KMS-11 (cell line): ENCODE data around the gene NNMT.

ENCODE experiments used
- H2AFZ ChIP-seq: fragments of 200-600 bp; sonication (generic); 2 replicates; pipeline ENCODE4 v1.6.1; 2016; ENCODE audit warnings: antibody characterized with exemption, mixed run types, low read depth
- H3K27ac ChIP-seq: fragments of 200-600 bp; sonication (generic); 2 replicates; pipeline ENCODE4 v1.6.1; 2016; ENCODE audit warnings: mild to moderate bottlenecking, mixed run types
- H3K27me3 ChIP-seq: fragments of 200-600 bp; sonication (generic); 2 replicates; pipeline ENCODE4 v1.6.1; 2017; ENCODE audit warnings: mild to moderate bottlenecking, low read depth, mixed run types, moderate library complexity; ENCODE audit not compliant: insufficient read depth
- H3K36me3 ChIP-seq: fragments of 200-600 bp; sonication (generic); 2 replicates; pipeline ENCODE4 v1.6.1; 2017; ENCODE audit warnings: mild to moderate bottlenecking, mixed run types; ENCODE audit not compliant: insufficient read depth
- H3K4me1 ChIP-seq: fragments of 200-600 bp; sonication (generic); 2 replicates; pipeline ENCODE4 v1.6.1; 2016; ENCODE audit warnings: mild to moderate bottlenecking, low read depth, mixed run types; ENCODE audit not compliant: poor library complexity, severe bottlenecking
- H3K4me2 ChIP-seq: fragments of 200-600 bp; sonication (generic); 2 replicates; pipeline ENCODE4 v1.7.0; 2016; ENCODE audit warnings: mild to moderate bottlenecking, mixed run types
- H3K4me3 ChIP-seq: fragments of 200-600 bp; sonication (generic); IDR thresholded peaks from 2 replicates; pipeline ENCODE4 v1.6.1; 2017; ENCODE audit warnings: low read depth, low read length, mixed read lengths; ENCODE audit not compliant: insufficient read depth
- H3K79me2 ChIP-seq: fragments of 200-600 bp; sonication (generic); 2 replicates; pipeline ENCODE4 v1.6.1; 2016; ENCODE audit warnings: low read depth, mixed run types; ENCODE audit not compliant: insufficient read depth
- H3K9ac ChIP-seq: fragments of 200-600 bp; sonication (generic); 2 replicates; pipeline ENCODE4 v1.6.1; 2016; ENCODE audit warnings: mild to moderate bottlenecking, mixed run types
- H4K20me1 ChIP-seq: fragments of 200-600 bp; sonication (generic); 2 replicates; pipeline ENCODE4 v1.6.1; 2016; ENCODE audit warnings: mild to moderate bottlenecking, mixed run types; ENCODE audit not compliant: insufficient read depth
- TF ChIP-seq, protein P1 (sequence below): fragments of 200-600 bp; sonication (generic); conservative IDR thresholded peaks from 2 replicates; pipeline ENCODE4 v1.6.1; 2017; ENCODE audit warnings: low read depth, mild to moderate bottlenecking, antibody characterized with exemption, low read length, moderate library complexity, mixed read lengths

Gene NNMT

DNA sequence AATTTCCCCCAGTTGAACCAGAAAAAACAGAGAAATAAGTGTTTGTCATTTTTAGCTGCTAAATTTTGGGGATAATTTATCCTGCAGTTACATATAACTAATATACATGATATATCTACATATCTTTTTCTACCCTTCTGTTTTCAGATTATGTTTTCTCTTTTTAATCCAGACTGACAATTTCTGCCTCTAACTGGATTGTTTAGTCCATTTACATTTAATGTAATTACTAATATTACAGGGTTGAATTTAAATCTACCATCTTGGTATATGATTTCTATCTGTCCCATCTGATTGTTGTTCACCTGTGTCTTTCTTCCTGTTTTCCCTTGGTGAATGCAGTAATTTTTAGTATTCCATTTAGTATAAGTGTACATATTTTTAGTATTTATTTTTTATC is 5.7 kb downstream of the NNMT start:
- Histone ChIP-seq H3K27me3 (no peaks in the 10 kb centered on the region), H3K79me2 (no peaks in the 10 kb centered on the region), H3K27ac (no peak overlapping the region), H4K20me1 (no peaks in the 10 kb centered on the region), H3K9ac (no peak overlapping the region), H3K4me1 (no peaks in the 10 kb centered on the region), H3K4me2 (no peak overlapping the region), H3K36me3 (no peaks in the 10 kb centered on the region), H3K4me3 (no peak overlapping the region), H2AFZ (no peak overlapping the region)
- TF ChIP-seq, protein P1, sequence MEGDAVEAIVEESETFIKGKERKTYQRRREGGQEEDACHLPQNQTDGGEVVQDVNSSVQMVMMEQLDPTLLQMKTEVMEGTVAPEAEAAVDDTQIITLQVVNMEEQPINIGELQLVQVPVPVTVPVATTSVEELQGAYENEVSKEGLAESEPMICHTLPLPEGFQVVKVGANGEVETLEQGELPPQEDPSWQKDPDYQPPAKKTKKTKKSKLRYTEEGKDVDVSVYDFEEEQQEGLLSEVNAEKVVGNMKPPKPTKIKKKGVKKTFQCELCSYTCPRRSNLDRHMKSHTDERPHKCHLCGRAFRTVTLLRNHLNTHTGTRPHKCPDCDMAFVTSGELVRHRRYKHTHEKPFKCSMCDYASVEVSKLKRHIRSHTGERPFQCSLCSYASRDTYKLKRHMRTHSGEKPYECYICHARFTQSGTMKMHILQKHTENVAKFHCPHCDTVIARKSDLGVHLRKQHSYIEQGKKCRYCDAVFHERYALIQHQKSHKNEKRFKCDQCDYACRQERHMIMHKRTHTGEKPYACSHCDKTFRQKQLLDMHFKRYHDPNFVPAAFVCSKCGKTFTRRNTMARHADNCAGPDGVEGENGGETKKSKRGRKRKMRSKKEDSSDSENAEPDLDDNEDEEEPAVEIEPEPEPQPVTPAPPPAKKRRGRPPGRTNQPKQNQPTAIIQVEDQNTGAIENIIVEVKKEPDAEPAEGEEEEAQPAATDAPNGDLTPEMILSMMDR: no peak

DNA sequence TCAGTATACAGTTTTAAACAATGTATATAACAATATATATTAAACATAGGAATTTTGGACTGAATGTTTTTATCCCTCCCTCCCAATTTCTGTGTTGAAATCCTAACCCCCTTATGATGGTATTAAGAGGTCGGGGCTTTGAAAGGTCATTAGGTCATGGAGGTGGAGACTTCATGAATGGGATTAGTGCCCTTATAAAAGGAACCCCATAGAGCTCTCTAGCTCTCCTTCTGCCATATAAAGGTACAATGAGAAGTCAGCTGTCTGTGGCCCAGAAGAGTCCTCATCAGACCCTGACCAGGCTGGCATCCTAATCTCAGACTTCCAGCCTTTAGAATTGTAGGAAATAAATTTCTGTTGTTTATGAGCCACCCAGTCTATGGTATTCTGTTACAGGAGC is 6.5 kb downstream of the NNMT start:
- no peaks in the 10 kb centered on the region for H3K4me1 ChIP-seq
- no peaks in the 10 kb centered on the region for H3K27me3 ChIP-seq
- H3K4me3 ChIP-seq: no peak overlapping the region
- no peaks in the 10 kb centered on the region for H3K36me3 ChIP-seq
- no peaks in the 10 kb centered on the region for H3K79me2 ChIP-seq
- H2AFZ ChIP-seq: no peak overlapping the region
- TF ChIP-seq, protein P1: no peak
- no peaks in the 10 kb centered on the region for H4K20me1 ChIP-seq
- H3K27ac ChIP-seq: no peak overlapping the region
- H3K4me2 ChIP-seq: no peak overlapping the region
- H3K9ac ChIP-seq: no peak overlapping the region

DNA sequence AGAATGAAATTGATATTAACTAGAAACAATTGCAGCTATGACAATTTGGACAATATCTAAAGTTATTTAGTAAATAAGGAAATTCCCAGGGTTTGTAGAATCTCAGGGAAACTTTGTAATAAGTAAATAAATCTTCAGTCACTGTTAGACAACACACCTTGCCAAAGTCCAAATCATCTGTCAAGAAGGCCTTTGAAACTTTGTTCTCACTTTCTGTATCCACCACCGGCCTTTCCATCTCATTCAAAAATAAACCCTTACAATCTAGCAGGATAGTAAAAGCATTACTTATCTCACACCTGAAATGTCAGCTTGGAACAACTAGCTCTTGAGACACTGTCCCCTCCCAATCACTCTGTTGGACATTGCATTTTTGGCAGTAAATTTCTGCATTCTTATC is 7.9 kb downstream of the NNMT start:
- H3K36me3 ChIP-seq: no peaks in the 10 kb centered on the region
- H3K4me1 ChIP-seq: no peaks in the 10 kb centered on the region
- no peak overlapping the region for H2AFZ ChIP-seq
- H3K27ac ChIP-seq: no peak overlapping the region
- no peak overlapping the region for H3K4me3 ChIP-seq
- no peaks in the 10 kb centered on the region for H3K79me2 ChIP-seq
- H3K4me2 ChIP-seq: no peak overlapping the region
- TF ChIP-seq, protein P1: no peak
- no peaks in the 10 kb centered on the region for H3K27me3 ChIP-seq
- no peak overlapping the region for H3K9ac ChIP-seq
- H4K20me1 ChIP-seq: no peaks in the 10 kb centered on the region

DNA sequence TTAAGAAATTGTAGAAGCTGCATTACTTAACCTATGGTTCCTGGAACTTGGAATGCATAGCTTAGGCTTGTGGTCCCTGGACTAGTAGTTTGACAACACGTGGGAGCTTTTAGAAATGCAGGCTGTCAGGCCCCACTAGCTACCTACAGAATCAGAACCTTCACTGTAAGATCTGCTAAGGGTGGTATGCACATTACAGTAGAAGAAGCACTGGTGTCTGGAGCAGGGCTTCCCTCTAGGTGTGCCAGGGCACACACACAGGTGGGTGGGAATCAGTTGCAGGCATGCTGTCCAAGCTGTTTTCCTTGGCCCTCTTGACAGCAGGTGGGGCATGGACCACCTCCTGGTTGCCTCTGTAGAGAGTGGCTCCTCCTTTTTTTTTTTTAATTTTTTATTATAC is 8.8 kb downstream of the NNMT start:
- Histone ChIP-seq H3K79me2 (no peaks in the 10 kb centered on the region), H4K20me1 (no peaks in the 10 kb centered on the region), H3K4me1 (no peaks in the 10 kb centered on the region), H3K9ac (no peak overlapping the region), H3K4me3 (no peak overlapping the region), H3K27ac (no peak overlapping the region), H3K4me2 (no peak overlapping the region), H2AFZ (no peak overlapping the region), H3K36me3 (no peaks in the 10 kb centered on the region), H3K27me3 (no peaks in the 10 kb centered on the region)
- TF ChIP-seq, protein P1: no peak
